ENCODE results near the gene EYA2.

DNA sequence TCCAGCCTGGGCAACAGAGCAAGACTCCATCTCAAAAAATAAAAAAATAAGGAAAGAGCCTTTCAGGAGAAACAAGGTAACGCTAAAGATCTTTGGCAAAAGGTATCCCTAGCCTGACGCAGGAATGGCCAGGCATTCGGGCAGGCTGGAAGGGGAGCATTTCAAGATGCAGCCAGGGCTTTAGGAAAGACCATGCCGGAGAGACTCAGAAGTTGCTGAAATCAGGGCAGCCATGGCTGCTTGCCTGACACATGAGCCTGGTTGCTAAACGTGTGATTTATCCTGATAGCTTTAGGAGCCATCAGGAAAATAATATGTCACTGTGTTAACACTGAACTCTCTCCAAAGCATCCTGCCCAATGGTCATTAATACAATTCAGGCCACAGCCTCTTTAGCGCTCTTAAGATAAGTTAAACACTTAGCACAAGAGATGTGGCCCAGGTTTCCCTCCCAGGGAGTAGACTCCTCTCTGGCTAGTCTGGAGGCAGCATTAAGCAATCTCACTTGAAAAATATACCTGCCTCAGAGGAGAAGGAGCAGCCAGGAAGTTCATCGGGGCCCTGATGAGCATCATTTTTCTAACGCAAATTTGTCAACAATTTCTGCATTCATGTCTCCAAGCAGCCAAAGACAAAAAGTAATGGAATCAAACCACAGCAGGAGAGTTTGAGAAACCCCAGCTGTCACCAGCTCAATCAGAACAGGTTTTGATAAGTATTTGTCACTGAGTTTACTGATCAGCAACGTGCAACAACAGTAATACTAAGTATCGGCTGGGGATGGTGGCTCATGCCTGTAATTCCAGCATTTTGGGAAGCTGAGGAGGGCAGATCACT lies 261.9 kb downstream of the EYA2 start:
- TF ChIP-seq EZH2 (IDR thresholded peaks at IDR 0.05; ENCODE audit: low read length, unreplicated experiment) (no peak), EZH2phosphoT487 (IDR thresholded peaks at IDR 0.05; ENCODE audit: borderline replicate concordance, low read length) (no peak)
- TF ChIP-seq, protein P1, sequence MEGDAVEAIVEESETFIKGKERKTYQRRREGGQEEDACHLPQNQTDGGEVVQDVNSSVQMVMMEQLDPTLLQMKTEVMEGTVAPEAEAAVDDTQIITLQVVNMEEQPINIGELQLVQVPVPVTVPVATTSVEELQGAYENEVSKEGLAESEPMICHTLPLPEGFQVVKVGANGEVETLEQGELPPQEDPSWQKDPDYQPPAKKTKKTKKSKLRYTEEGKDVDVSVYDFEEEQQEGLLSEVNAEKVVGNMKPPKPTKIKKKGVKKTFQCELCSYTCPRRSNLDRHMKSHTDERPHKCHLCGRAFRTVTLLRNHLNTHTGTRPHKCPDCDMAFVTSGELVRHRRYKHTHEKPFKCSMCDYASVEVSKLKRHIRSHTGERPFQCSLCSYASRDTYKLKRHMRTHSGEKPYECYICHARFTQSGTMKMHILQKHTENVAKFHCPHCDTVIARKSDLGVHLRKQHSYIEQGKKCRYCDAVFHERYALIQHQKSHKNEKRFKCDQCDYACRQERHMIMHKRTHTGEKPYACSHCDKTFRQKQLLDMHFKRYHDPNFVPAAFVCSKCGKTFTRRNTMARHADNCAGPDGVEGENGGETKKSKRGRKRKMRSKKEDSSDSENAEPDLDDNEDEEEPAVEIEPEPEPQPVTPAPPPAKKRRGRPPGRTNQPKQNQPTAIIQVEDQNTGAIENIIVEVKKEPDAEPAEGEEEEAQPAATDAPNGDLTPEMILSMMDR (conservative IDR thresholded peaks at IDR 0.05; ENCODE audit: low read depth, low read length), result no peak
